WERI-Rb-1 (cell line): ENCODE results near the gene ROGDI.

ENCODE experiments used
- DNase-seq: peaks from one replicate; pipeline ENCODE4 v3.0.0-alpha.2; 2020
- H3K27ac ChIP-seq: fragments of 250-450 bp; sonication (Bioruptor Pico); 2 replicates; pipeline ENCODE4 v1.5.1; 2020; ENCODE audit warnings: mild to moderate bottlenecking, moderate library complexity
- H3K27me3 ChIP-seq: fragments of 250-450 bp; sonication (Bioruptor Pico); 2 replicates; pipeline ENCODE4 v1.5.1; 2021; ENCODE audit warnings: mild to moderate bottlenecking, low read depth, moderate library complexity; ENCODE audit not compliant: insufficient read depth, severe bottlenecking
- H3K36me3 ChIP-seq: fragments of 250-450 bp; sonication (Bioruptor Pico); 2 replicates; pipeline ENCODE4 v1.5.1; 2020; ENCODE audit warnings: mild to moderate bottlenecking, moderate library complexity
- H3K4me3 ChIP-seq: 2 replicates; pipeline ENCODE4 v1.5.1; 2011; ENCODE audit warnings: low read depth, mild to moderate bottlenecking, control low read depth, low read length
- H3K9me3 ChIP-seq: fragments of 250-450 bp; sonication (Bioruptor Pico); 2 replicates; pipeline ENCODE4 v1.5.1; 2021; ENCODE audit warnings: mild to moderate bottlenecking, moderate library complexity; ENCODE audit not compliant: severe bottlenecking
- TF ChIP-seq, protein P1 (sequence below): IDR thresholded peaks from 2 replicates; pipeline ENCODE4 v1.5.1; 2011; ENCODE audit warnings: low read depth, mild to moderate bottlenecking, control low read depth, inconsistent platforms, low read length

ROGDI gene

DNA sequence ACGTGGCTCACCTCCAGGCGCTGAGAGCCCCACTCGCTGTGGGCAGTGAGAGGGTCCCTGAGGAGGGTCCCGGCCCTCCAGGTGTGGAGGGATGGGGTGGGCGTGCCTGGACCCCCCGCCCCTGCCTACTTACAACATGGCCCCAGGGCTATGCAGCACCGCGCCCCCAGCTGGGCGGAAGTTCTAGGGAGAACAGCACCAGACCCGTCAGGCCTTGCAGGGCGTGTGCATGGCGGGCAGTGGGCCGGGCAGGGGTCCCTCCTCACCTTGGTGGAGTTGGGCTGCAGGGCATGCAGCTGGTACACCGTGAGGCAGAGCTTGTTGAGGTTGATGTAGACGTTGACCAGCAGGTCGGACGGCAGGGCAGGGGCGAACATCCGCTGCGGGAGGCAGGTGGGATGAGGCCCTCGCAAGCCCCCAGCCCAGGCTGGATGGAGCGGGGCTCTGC, 4.6 kb downstream of the ROGDI start:
- no peaks in the 10 kb centered on the region for H3K9me3 ChIP-seq
- H3K27me3 ChIP-seq: no peaks in the 10 kb centered on the region
- no peak overlapping the region for H3K27ac ChIP-seq
- TF ChIP-seq, protein P1, sequence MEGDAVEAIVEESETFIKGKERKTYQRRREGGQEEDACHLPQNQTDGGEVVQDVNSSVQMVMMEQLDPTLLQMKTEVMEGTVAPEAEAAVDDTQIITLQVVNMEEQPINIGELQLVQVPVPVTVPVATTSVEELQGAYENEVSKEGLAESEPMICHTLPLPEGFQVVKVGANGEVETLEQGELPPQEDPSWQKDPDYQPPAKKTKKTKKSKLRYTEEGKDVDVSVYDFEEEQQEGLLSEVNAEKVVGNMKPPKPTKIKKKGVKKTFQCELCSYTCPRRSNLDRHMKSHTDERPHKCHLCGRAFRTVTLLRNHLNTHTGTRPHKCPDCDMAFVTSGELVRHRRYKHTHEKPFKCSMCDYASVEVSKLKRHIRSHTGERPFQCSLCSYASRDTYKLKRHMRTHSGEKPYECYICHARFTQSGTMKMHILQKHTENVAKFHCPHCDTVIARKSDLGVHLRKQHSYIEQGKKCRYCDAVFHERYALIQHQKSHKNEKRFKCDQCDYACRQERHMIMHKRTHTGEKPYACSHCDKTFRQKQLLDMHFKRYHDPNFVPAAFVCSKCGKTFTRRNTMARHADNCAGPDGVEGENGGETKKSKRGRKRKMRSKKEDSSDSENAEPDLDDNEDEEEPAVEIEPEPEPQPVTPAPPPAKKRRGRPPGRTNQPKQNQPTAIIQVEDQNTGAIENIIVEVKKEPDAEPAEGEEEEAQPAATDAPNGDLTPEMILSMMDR: no peak
- H3K4me3 ChIP-seq: no peak overlapping the region
- DNase-seq: no peak
- H3K36me3 ChIP-seq: peaks cover 61% of the 10 kb centered on the region

DNA sequence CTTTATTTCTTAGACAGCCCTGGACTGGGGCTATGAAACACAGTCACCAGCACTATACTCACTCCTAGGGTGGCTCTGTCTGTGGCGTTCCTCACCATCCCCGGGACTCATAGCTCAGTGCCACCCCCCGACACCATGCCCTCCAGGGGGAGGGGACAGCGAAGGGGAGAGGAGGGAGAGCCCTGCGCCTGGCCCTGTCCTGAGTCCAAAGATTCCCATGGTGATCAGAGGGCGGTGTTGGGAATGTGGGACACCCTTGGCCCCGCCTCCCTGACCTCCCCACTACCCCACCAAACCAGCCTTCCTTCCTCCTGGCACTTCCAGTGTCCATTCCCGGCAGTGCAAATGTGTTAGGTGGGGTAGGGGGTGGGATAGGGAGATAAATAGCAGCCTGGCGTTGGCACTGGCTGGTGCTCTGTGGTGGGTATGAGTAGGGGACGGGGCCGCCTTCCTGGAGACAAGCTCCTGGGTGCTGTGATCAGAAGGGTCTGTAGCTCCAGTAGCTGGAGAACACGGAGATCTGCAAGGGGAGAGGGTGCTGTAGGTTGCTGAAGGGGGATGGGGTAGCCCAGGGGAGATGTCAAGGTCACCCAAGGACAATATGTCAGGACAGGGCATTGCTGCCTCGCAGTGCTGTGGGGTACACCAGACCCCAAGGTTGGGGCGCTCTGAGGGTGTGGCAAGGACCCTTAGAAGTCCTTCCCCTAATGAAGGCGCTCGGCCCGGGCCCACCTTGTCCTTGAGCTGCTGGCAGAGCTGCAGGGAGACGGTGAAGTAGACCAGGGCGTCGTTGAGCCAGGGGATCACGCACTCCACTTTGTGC, 5.2 kb downstream of the ROGDI start:
- Histone ChIP-seq H3K4me3 (no peak overlapping the region), H3K27me3 (no peaks in the 10 kb centered on the region), H3K27ac (no peak overlapping the region), H3K36me3 (peaks cover 61% of the 10 kb centered on the region), H3K9me3 (no peaks in the 10 kb centered on the region)
- DNase-seq: no peak
- TF ChIP-seq, protein P1: no peak

DNA sequence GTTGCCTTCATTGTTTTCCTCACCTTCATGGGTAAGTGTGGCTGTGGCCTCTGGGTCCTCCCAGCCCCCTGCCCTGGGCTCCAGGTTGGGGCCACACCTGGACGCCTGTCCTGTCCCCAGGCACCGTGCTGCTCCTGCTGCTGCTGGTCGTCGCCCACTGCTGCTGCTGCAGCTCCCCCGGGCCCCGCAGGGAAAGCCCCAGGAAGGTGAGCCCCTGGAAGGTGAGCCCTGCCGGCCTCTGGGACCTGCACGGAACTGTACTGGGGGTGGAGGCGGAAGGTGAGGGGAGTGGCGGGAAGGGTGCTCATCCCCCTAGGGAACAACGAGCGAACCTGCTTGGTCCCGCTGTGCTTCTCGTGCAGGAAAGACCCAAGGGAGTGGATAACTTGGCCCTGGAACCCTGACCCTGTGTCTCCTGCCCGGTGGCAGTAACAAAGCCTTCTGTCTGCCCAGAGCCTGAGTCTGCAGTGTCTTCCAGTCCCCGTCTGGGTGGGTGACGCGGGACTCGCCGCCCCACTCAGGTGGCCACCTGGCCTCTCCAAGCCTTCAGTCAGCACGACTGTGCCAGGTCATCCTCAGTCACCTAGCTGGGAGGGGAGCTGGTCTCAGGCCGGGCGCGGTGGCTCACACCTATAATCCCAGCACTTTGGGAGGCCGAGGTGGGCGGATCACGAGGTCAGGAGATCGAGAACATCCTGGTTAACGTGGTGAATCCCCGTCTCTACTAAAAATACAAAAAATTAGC, 6.4 kb downstream of the ROGDI start:
- Histone ChIP-seq H3K4me3 (no peak overlapping the region), H3K27me3 (no peaks in the 10 kb centered on the region), H3K27ac (no peak overlapping the region), H3K36me3 (peaks cover 60% of the 10 kb centered on the region), H3K9me3 (no peaks in the 10 kb centered on the region)
- no peak for DNase-seq
- TF ChIP-seq, protein P1: no peak

DNA sequence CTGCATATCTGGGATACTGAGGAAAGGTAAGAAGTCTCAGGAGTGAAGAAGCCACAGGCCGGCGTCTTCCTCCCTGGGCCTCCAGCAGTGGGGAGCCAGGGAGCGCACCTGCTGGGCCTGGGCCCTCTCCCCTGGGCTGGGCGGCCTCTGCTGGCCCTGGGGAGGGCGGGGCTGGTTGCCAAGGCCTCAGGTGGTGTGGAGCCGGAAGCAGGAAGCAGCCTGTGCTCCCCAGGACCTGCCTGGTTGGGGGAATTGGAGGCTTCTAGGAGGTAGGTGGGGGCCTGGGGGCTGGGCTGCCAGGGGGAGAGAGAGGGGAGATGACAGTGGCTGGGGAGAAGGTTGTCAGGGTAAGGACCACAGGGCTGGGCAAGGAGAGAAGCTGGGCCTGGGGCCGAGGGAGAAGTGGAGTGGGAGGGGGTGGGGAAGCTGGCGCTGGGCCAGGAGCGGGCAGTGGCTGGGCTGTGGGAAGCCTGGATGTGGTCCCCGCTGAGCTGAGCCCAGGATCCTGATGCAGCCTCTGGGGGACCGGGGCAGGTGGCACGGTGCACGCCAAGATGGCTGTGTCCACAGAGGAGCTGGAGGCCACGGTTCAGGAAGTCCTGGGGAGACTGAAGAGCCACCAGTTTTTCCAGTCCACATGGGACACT, 7.1 kb downstream of the ROGDI start, which contains the start of gene SMIM22:
TSS of gene SMIM22 (plus strand) at position 189 of the 647 bp plus-strand sequence. CDS start at position 555, 366 bp downstream.
- Histone ChIP-seq H3K4me3 (no peak within 1 kb of the TSS), H3K9me3 (no peaks in the 10 kb centered on the region), H3K36me3 (peaks cover 53% of the 10 kb centered on the region), H3K27ac (no peak within 1 kb of the TSS), H3K27me3 (no peaks in the 10 kb centered on the region)
- no peak for DNase-seq
- TF ChIP-seq, protein P1: no peak

DNA sequence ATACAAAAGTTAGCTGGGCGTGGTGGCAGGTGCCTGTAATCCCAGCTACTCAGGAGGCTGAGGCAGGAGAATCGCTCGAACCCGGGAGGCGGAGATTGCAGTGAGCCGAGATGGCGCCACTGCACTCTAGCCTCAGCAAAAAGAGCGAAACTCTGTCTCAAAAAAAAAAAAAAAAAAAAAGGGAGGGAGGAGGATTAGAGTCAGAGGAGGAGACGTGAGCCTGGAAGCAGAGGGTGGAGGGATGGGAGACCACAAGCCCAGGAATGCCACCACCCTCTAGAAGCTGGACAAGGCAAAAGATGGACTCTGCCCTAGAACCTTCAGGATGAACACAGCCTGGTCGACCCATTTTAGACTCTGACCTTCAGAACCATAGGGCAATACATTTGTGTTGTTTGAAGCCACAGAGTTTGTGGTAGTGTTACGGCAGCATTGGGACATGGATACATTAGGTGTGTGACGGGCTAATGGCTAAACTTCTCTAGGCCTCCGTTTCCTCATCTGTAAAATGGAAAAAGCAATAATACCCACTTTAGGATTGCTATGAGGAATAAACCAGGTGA, 9.4 kb downstream of the ROGDI start:
- DNase-seq: peak; percentile 51
- TF ChIP-seq, protein P1: no peak
- Histone ChIP-seq H3K4me3 (no peak overlapping the region), H3K36me3 (peaks cover 31% of the 10 kb centered on the region), H3K9me3 (no peaks in the 10 kb centered on the region), H3K27ac (peak overlapping the region; percentile 33), H3K27me3 (no peaks in the 10 kb centered on the region)
